Umbilical cord (tissue), 2 donors: ENCODE measurements around the gene PPARA. TPM values are rescaled to one million over a fixed set of nuclear protein-coding genes. Genes with fewer than 3 reads are reported as not detected.
"Not testable (repeated sequence)": the region's sequence is repeated elsewhere in the genome, so short reads cannot be mapped to it uniquely, and the experiment has no call there.

Experiments
- DNase-seq: peaks from one replicate; pipeline ENCODE4 v3.0.0-alpha.2; 2015; ENCODE audit warnings: low spot score
- total RNA-seq: library from RNA; depleted of rRNA; stranded (reverse); fragments of >200 nt; gene quantifications from one replicate; pipeline ENCODE4 v1.2.3, GENCODE V29; 2014; ENCODE audit warnings: low replicate concordance; ENCODE audit not compliant: insufficient read depth

PPARA gene
- total RNA-seq, 1 donor from 2014 or later = 34.9 TPM

GRCh38 chr22:46241396-46242007 is 91.2 kb downstream of the PPARA start:
- DNase-seq = no peak

GRCh38 chr22:46242076-46242475 is 91.8 kb downstream of the PPARA start:
- no peak for DNase-seq

GRCh38 chr22:46244771-46245170 is 94.4 kb downstream of the PPARA start:
- DNase-seq = no peak

GRCh38 chr22:46245511-46245910 is 95.2 kb downstream of the PPARA start:
- no peak for DNase-seq

GRCh38 chr22:46246178-46246577 is 95.9 kb downstream of the PPARA start:
- no peak for DNase-seq

- no peak for DNase-seq
Measured at GRCh38 chr22:46247443-46247975, 97.2 kb downstream of the PPARA start.

- DNase-seq = peak; percentile 88
Measured at GRCh38 chr22:46250035-46250782, 99.9 kb downstream of the PPARA start, which contains the start of gene CDPF1. CDPF1 (minus strand) TSS chr22:46250293; CDS start chr22:46248284, 2,009 bp downstream.

GRCh38 chr22:46250783-46251125 is 100.4 kb downstream of the PPARA start:
- DNase-seq = no peak

- DNase-seq = no peak
Measured at GRCh38 chr22:46251266-46251665, 100.9 kb downstream of the PPARA start.

- no peak for DNase-seq
Measured at GRCh38 chr22:46251816-46252380, 101.6 kb downstream of the PPARA start.

GRCh38 chr22:46256358-46256958 is 106.1 kb downstream of the PPARA start:
- no peak for DNase-seq

GRCh38 chr22:46259374-46259773 is 109.0 kb downstream of the PPARA start:
- DNase-seq = no peak

GRCh38 chr22:46260038-46260437 is 109.7 kb downstream of the PPARA start:
- DNase-seq = no peak

GRCh38 chr22:46262449-46263215 is 112.3 kb downstream of the PPARA start:
- DNase-seq = no peak

- no peak for DNase-seq
Measured at GRCh38 chr22:46263216-46263590, 112.9 kb downstream of the PPARA start, which contains the start of gene PKDREJ. PKDREJ (minus strand) TSS chr22:46263343; CDS start chr22:46263322, 21 bp downstream.

GRCh38 chr22:46264520-46264919 is 114.2 kb downstream of the PPARA start:
- DNase-seq = not testable (repeated sequence)

GRCh38 chr22:46265627-46266026 is 115.3 kb downstream of the PPARA start:
- not testable (repeated sequence) for DNase-seq

GRCh38 chr22:46267431-46268279 is 117.3 kb downstream of the PPARA start, which contains the start of gene TTC38:
TTC38 (plus strand) TSS chr22:46268008; CDS start chr22:46268040, 32 bp downstream.
- DNase-seq = peak; percentile 86

- DNase-seq = no peak
Measured at GRCh38 chr22:46269564-46269963, 119.2 kb downstream of the PPARA start.

- DNase-seq = no peak
Measured at GRCh38 chr22:46272196-46272595, 121.9 kb downstream of the PPARA start.
